ENCODE results near the gene ARSB.

- no peak for TF ChIP-seq CTCF (IDR thresholded peaks at IDR 0.05)
- TF ChIP-seq POLR2A (IDR thresholded peaks at IDR 0.05) = no peak
Measured at GRCh38 chr5:78776637-78777036, 208.5 kb downstream of the ARSB start.
